Kasumi-1 (cell line): ENCODE results near the gene OR52N1.
A peak's percentile ranks its signal among the peaks of the same experiment; 100 is the strongest.

Experiments used
- DNase-seq, 2 experiments: peaks; one replicate each; lab custom pipeline; 2025; lab: John Stamatoyannopoulos, UW

OR52N1 gene

DNA sequence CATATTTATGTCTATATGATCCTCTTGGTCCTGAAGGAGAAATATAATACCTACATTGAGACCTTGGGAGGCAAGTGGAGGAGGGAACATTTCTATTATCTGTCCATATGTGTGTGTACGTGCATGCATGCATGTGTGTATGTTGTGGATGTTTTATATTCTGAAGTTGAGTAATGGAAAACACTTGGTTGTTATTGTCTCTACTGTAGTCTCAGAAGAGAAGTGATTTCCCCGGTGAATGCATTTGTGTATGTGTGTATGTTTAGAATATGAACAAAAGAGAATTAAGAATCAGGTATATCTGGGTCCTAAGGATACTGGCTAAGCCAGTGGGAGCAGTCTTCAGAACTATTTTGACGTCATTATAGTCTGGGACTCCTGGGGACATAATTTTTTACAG, at the start of gene OR52N1:
Gene OR52N1 (minus strand): TSS at position 101 of the 400 bp plus-strand sequence. CDS start 2,449 bp downstream, outside the sequence.
- no peak for DNase-seq

- no peak for DNase-seq
These were observed 46.6 kb upstream of the OR52N1 start for GRCh38 chr11:5837695-5838094.

GRCh38 chr11:5833446-5833845, 42.4 kb upstream of the OR52N1 start:
- DNase-seq = no peak

GRCh38 chr11:5831196-5831829, 40.2 kb upstream of the OR52N1 start:
- DNase-seq = no peak

DNA sequence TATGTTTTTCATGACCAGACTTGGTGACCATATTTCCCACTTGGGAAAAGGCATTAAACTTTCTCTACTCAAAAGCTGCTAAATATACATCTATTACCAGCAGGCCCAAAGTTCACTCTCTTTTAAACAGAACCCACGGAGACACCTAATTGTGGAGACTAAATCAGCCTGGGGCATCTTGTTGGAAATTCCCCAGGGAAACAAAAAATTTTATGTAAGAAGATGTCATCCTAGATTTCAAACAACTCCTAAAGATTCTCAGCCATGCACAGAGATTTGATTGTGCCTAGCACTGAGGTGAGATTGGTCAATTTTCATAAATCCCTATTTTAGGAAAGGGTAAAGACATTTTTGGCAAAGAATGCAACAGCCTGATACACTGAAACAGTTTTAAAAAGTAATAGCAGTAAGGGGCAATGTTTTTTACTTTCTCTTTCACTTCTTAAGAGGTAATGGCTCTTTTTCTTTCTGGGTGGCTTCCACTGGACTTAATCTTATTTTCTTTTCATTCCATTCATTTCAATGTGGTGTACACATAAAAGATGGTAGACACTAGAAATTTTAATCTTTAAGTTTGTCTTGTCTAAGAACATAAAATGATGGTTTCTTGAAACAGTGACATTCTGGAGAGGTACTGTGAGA, 27.3 kb upstream of the OR52N1 start:
- no peak for DNase-seq

GRCh38 chr11:5815534-5815933, 24.5 kb upstream of the OR52N1 start:
- DNase-seq = peak; percentile 2 to 13

- DNase-seq = no peak
These were observed 19.1 kb upstream of the OR52N1 start for GRCh38 chr11:5809905-5810795.

DNA sequence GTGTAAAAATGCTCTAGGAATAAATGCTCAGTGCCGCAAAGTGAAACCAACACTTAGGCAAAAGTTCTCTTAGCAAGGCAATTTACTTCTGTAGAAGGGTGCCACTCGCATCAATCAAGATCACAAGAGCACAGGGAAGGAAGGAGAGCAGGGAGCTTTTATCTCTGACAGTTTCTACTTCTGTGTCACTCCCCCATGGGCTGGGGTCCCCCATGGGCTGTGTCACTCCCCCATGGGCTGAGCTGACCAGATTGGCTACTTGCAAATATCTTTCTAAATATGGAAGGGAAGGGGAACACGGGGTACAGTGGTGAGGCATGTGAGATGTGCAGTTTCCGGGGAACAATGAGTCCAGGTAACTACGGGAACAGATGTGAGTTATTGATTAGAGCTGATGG, 18.1 kb upstream of the OR52N1 start:
- peak; percentile 14 to 15 for DNase-seq

DNA sequence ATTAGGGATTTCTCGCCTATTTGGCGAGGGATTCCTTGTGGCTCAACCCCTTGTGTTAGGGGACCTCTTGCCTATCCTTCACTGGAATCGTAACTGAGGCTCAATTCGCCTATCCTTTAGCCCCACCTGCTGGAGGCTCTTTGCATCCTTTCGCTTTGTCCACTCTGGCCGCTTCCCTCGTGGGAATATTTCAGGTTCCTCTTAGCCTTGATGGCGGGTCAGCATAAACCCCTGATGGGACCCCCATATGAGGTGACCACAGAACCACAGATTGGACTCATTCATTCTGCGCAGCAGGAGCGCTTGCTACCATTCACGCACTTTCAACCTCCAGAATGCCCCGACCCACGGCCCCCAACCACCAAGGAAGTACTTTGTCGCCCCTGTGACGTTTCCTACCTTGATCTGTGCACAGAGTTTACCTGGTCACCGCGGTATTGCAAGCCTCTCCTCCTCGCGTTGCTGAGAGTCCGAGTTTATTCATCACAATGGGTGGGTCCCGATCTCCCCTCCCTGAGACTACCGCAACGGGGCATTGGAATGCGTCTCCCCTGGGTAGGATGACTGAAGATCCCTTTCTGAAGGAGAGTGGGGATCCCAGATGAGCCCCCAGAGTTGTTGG, 17.5 kb upstream of the OR52N1 start, which contains the start of gene OR52N2:
Gene OR52N2 (plus strand): TSS at position 425 of the 622 bp plus-strand sequence. CDS start 11,412 bp downstream, outside the sequence.
- peak; percentile 59 to 74 for DNase-seq

DNA sequence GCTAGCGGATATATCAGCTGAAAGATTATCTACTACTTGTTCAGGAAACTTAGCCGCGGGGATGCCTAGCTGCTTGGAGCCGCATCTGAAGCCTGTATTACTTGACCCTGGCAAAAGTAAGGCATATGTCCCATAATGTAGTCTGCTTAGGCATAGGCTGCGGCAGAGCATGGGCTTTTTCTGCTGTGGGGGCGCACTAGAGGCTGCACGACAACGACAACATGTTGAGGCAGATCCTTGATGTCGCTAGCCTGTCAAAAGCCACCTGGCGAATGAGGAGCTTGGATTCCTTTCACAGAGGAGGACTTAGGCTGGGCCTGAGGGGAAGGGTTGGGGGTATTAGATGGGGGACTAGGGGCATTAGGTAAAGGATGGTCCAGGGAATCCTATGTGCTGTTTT, 16.5 kb upstream of the OR52N1 start:
- DNase-seq = no peak

- DNase-seq = no peak
These were observed 12.9 kb upstream of the OR52N1 start for GRCh38 chr11:5803982-5804381.

DNA sequence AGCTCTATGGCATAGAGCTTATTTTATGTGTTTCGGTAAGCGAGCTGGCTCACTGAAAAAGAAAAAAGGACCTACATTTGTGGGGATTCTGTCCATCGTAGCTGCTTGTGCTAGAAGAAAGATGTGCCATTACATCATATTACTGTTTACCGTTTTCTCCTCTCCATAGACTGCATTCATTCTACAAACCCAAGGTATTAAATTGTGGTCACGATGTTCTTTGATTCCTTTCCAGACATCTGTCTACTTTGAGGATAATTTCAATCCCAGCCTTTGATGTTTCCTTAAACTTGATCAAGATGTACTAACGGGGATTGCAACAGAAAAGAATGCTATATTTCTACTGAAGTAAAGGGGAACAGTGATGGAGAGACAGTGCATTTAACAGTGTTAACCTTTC, 5.5 kb upstream of the OR52N1 start:
- DNase-seq = no peak

- DNase-seq = no peak
These were observed 7.8 kb downstream of the OR52N1 start, which contains the start of gene OR52N5 for GRCh38 chr11:5783255-5783654. OR52N5 (minus strand) TSS chr11:5783355; CDS start chr11:5778634, 4,721 bp downstream.

DNA sequence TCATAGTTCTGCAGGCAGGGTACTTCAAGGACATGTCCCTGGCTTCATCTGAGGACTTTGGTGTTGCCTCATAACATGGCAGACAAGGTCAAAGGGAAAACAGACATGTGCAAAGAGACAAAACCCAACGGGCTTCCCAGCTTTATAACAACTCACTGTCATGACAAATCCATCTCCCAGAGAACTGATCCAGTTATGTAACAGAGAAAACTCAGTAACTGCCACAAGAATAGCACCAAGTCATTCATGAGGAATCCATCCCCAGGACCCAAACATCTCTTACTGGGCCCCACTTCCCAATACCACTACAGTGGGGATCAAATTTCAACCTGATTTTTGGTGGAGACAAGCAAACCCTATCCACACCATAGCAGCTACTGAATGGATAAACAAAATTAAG, 24.0 kb downstream of the OR52N1 start:
- no peak for DNase-seq

- no peak for DNase-seq
These were observed 37.1 kb downstream of the OR52N1 start, which contains the start of gene OR52N4 for GRCh38 chr11:5753943-5754342. OR52N4 (plus strand) TSS chr11:5754243; CDS start chr11:5754741, 498 bp downstream.

DNA sequence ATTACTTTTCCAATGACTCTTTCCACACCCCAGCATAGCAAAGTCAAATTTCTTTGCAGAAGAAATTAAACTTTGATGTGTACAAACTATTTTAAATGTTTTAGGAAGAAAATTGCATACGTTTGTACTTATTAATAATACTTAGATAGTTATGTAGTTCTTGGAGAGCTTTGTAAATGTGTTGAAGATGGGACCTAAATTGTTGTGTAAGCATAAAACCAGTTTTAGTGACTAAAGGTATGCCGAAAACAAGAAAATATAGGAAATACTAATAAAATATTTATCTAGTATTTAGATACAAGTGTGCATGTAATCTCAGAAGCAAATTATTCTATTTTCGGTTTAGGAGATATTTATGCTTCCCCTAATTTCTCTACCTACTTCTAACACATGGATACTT, 41.2 kb downstream of the OR52N1 start:
- no peak for DNase-seq

DNA sequence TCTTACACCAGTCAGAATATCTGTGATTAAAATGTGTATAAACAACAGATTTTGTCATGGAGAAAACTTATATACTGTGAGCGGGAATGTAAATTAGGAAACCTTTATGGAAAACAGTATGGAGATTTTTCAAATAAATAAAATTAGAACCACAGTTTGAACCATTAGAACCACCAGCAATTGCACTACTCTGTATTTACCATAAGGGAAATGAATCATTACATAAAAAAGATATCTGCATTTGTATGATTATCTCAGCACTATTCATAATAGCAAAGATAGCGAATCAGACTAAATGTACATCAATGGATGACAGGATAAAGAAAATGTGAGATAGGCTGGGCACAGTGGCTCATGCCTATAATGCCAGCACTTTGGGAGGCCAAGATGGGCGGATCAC, 44.5 kb downstream of the OR52N1 start:
- no peak for DNase-seq

DNA sequence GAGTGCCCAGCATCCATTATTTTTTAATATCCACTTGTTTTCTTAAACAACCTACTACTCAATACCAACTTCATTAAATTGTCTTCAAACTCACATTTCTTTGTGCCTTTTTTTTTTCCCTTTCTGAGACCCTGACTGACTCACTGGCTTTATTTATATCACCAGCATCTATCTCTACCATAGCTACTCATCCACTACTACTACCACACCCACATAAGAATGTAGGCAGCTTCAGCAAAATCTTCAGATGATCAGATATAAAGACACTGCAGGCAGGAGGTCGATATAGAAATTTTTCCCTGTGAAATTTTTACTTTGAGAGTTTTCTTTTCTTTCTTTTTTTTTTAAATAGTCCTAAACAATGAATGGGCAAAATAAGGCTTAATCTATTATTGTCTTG, 52.6 kb downstream of the OR52N1 start:
- DNase-seq = no peak

DNA sequence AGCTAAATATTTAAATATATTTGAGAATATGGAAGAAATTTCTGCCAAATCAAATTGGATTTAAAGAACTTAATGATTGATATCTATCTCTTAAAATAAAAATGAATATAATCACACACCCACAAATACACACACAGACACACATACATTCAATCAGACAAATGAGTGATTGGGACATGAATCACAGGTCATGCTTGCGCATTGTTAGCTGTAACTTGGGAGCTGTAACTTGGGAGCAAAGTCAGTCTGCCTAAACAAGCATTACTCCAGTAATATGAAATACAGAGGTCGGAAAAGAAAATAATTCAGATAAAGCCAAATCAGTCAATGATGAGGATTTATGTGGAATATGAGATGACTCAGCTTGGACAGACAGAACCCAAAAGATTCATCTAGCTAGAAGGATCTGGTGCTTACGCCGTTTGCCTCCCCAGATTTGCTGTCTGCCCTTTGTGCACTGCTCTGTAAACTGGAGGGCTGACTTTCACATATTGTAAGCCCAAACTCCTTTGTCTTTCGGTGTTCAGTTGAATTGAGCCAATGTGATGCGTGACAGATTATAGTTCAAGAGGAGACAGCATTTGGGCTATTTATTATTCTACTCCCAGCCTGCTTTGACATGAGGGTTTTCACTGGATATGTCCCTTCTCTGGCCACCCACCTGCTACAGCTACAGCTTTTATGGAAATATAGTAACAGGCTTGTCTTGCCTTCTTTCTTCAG, 53.2 kb downstream of the OR52N1 start:
- DNase-seq = no peak

DNA sequence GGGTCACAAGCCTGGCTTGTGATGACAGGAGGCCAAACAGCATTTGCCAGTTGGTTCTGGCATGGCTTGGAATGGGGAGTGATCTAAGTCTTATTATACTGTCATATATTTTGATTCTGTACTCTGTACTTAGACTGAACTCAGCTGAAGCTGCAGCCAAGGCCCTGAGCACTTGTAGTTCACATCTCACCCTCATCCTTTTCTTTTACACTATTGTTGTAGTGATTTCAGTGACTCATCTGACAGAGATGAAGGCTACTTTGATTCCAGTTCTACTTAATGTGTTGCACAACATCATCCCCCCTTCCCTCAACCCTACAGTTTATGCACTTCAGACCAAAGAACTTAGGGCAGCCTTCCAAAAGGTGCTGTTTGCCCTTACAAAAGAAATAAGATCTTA, 54.0 kb downstream of the OR52N1 start:
- DNase-seq = no peak
